SK-N-SH treated with all-trans-retinoic acid at 6 μM for 48 hours (cell line): Measurements from ENCODE around the gene C10orf120.

Experiments
- ATAC-seq: fragments of 200-7000 bp; cut with Tn5 transposase; 3 replicates; pipeline ENCODE4 v1.9.1; 2020; ENCODE audit warnings: mild to moderate bottlenecking, moderate library complexity
- ARNTL ChIP-seq: fragments of 450-650 bp; formaldehyde crosslinking; IDR thresholded peaks from 2 replicates; pipeline ENCODE4 v1.5.0; 2020; ENCODE audit warnings: low read depth, mild to moderate bottlenecking, moderate library complexity, borderline replicate concordance
- BACH2 ChIP-seq: fragments of 250-450 bp; sonication (Bioruptor Pico); IDR thresholded peaks from 2 replicates; pipeline ENCODE4 v1.9.0; 2021; ENCODE audit warnings: mild to moderate bottlenecking, borderline replicate concordance
- CSDC2 ChIP-seq: fragments of 250-450 bp; sonication (Bioruptor Pico); IDR thresholded peaks from 2 replicates; pipeline ENCODE4 v1.5.0; 2020; ENCODE audit warnings: mild to moderate bottlenecking, moderate library complexity
- ESRRG ChIP-seq: fragments of 250-450 bp; sonication (Bioruptor Pico); IDR thresholded peaks from 2 replicates; pipeline ENCODE4 v1.6.1; 2021; ENCODE audit warnings: mild to moderate bottlenecking
- GLIS3 ChIP-seq: fragments of 250-450 bp; sonication (Bioruptor Pico); IDR thresholded peaks from 2 replicates; pipeline ENCODE4 v1.5.0; 2020; ENCODE audit warnings: mild to moderate bottlenecking, moderate library complexity
- ISL1 ChIP-seq: fragments of 250-450 bp; sonication (Bioruptor Pico); IDR thresholded peaks from 2 replicates; pipeline ENCODE4 v2.1.2; 2022; ENCODE audit warnings: mild to moderate bottlenecking, moderate library complexity
- OSR1 ChIP-seq: fragments of 250-450 bp; sonication (Bioruptor Pico); IDR thresholded peaks from 2 replicates; pipeline ENCODE4 v1.8.0; 2022; ENCODE audit warnings: moderate library complexity, mild to moderate bottlenecking, inconsistent platforms
- PPARA ChIP-seq: fragments of 250-450 bp; sonication (Bioruptor Pico); IDR thresholded peaks from 2 replicates; pipeline ENCODE4 v1.5.0; 2020; ENCODE audit warnings: mild to moderate bottlenecking, borderline replicate concordance
- RARB ChIP-seq: fragments of 250-450 bp; sonication (Bioruptor Pico); IDR thresholded peaks from 2 replicates; pipeline ENCODE4 v1.8.0; 2021; ENCODE audit warnings: mild to moderate bottlenecking, moderate library complexity
- SNAI2 ChIP-seq: fragments of 250-450 bp; sonication (Bioruptor Pico); IDR thresholded peaks from 2 replicates; pipeline ENCODE4 v1.5.0; 2020; ENCODE audit warnings: mild to moderate bottlenecking, moderate library complexity
- TOX ChIP-seq: fragments of 250-450 bp; sonication (Bioruptor Pico); IDR thresholded peaks from 2 replicates; pipeline ENCODE4 v1.8.0; 2021; ENCODE audit warnings: mild to moderate bottlenecking, moderate library complexity, borderline replicate concordance
- ZC3H10 ChIP-seq: fragments of 250-450 bp; sonication (Bioruptor Pico); IDR thresholded peaks from 2 replicates; pipeline ENCODE4 v1.5.1; 2021; ENCODE audit warnings: mild to moderate bottlenecking, moderate library complexity
- ZFP3 ChIP-seq: fragments of 250-450 bp; sonication (Bioruptor Pico); IDR thresholded peaks from 2 replicates; pipeline ENCODE4 v1.5.0; 2020; ENCODE audit warnings: mild to moderate bottlenecking, moderate library complexity
- ZFP30 ChIP-seq: fragments of 450-650 bp; formaldehyde crosslinking; IDR thresholded peaks from 2 replicates; pipeline ENCODE4 v1.5.0; 2022; ENCODE audit warnings: mild to moderate bottlenecking, moderate library complexity
- ZNF565 ChIP-seq: fragments of 450-650 bp; formaldehyde crosslinking; conservative IDR thresholded peaks from 2 replicates; pipeline ENCODE4 v1.5.0; 2020; ENCODE audit warnings: low read depth, mild to moderate bottlenecking, moderate library complexity
- ZNF70 ChIP-seq: fragments of 450-650 bp; formaldehyde crosslinking; IDR thresholded peaks from 2 replicates; pipeline ENCODE4 v1.5.0; 2020; ENCODE audit warnings: mild to moderate bottlenecking, moderate library complexity
- ZNF8 ChIP-seq: fragments of 450-650 bp; formaldehyde crosslinking; IDR thresholded peaks from 2 replicates; pipeline ENCODE4 v1.5.0; 2020; ENCODE audit warnings: mild to moderate bottlenecking, moderate library complexity
- TF ChIP-seq, protein P1 (sequence below): fragments of 250-450 bp; sonication (Bioruptor Pico); IDR thresholded peaks from 2 replicates; pipeline ENCODE4 v1.5.1; 2020; ENCODE audit warnings: low read depth, mild to moderate bottlenecking, moderate library complexity
- TF ChIP-seq, protein P2 (sequence below): fragments of 250-450 bp; sonication (Bioruptor Pico); IDR thresholded peaks from 2 replicates; pipeline ENCODE4 v1.8.0; 2020; ENCODE audit warnings: mild to moderate bottlenecking, moderate library complexity, borderline replicate concordance
- TF ChIP-seq, protein P3 (sequence below): fragments of 250-450 bp; sonication (Bioruptor Pico); IDR thresholded peaks from 2 replicates; pipeline ENCODE4 v1.5.0; 2020; ENCODE audit warnings: mild to moderate bottlenecking, moderate library complexity
- TF ChIP-seq, protein P4 (sequence below): fragments of 250-450 bp; sonication (Bioruptor Pico); IDR thresholded peaks from 2 replicates; pipeline ENCODE4 v1.5.1; 2021; ENCODE audit warnings: mild to moderate bottlenecking, moderate library complexity

C10orf120 gene

DNA sequence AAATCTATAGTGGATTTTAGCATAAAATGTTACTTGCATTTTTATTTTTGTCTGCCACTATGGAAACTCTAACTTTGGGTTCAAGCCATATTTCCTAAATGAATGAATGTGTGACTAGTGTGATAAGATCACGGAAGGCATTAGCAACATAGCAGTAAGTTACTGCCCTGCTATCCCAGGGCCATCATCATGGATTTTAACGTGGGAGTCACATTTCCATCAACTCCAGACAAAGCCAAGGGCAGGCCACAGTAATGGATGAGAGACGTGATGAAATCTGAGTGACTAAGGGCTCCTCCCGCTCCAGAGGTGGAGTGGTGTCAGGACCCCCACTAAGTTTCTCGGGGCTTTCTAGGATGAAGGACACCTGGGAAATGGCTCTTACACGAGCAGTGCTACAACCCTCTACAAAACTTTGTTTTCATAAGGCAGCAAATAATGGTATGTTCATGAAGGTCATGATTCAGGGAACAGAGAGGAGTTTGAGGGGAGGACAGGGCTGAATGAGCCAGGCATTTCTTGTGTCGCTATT lies 34.3 kb downstream of the C10orf120 start:
- no peak for TF ChIP-seq ESRRG (CRISPR knock-in tag)
- TF ChIP-seq PPARA (CRISPR knock-in tag): no peak
- TF ChIP-seq ZFP30 (CRISPR knock-in tag): no peak
- TF ChIP-seq OSR1 (CRISPR knock-in tag): no peak
- TF ChIP-seq, protein P1, sequence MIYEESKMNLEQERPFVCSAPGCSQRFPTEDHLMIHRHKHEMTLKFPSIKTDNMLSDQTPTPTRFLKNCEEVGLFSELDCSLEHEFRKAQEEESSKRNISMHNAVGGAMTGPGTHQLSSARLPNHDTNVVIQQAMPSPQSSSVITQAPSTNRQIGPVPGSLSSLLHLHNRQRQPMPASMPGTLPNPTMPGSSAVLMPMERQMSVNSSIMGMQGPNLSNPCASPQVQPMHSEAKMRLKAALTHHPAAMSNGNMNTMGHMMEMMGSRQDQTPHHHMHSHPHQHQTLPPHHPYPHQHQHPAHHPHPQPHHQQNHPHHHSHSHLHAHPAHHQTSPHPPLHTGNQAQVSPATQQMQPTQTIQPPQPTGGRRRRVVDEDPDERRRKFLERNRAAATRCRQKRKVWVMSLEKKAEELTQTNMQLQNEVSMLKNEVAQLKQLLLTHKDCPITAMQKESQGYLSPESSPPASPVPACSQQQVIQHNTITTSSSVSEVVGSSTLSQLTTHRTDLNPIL (CRISPR knock-in tag): no peak
- TF ChIP-seq SNAI2 (CRISPR knock-in tag): no peak
- ATAC-seq: no peak

DNA sequence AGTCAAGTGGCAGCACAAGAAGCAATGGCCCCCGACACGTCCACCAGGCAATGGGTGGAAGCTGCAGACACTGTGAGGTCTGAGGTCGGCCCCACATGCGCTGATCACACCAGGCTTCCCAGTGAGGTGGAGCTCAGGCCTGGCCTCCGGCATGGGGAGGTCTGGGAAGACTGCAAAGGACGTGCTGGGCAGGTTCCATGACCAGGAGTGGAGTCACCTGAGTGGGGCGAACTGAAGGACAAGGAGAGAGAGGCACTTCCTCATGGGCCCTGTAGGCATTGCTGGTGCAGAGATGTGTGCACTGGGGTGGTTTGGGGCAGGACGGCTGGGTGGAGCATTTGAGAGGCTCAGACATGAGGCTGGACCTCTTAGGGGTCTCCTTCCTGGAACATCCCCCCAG lies 35.1 kb downstream of the C10orf120 start:
- TF ChIP-seq, protein P1 (CRISPR knock-in tag): no peak
- TF ChIP-seq, protein P2, sequence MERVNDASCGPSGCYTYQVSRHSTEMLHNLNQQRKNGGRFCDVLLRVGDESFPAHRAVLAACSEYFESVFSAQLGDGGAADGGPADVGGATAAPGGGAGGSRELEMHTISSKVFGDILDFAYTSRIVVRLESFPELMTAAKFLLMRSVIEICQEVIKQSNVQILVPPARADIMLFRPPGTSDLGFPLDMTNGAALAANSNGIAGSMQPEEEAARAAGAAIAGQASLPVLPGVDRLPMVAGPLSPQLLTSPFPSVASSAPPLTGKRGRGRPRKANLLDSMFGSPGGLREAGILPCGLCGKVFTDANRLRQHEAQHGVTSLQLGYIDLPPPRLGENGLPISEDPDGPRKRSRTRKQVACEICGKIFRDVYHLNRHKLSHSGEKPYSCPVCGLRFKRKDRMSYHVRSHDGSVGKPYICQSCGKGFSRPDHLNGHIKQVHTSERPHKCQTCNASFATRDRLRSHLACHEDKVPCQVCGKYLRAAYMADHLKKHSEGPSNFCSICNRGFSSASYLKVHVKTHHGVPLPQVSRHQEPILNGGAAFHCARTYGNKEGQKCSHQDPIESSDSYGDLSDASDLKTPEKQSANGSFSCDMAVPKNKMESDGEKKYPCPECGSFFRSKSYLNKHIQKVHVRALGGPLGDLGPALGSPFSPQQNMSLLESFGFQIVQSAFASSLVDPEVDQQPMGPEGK (CRISPR knock-in tag): no peak
- TF ChIP-seq, protein P3, sequence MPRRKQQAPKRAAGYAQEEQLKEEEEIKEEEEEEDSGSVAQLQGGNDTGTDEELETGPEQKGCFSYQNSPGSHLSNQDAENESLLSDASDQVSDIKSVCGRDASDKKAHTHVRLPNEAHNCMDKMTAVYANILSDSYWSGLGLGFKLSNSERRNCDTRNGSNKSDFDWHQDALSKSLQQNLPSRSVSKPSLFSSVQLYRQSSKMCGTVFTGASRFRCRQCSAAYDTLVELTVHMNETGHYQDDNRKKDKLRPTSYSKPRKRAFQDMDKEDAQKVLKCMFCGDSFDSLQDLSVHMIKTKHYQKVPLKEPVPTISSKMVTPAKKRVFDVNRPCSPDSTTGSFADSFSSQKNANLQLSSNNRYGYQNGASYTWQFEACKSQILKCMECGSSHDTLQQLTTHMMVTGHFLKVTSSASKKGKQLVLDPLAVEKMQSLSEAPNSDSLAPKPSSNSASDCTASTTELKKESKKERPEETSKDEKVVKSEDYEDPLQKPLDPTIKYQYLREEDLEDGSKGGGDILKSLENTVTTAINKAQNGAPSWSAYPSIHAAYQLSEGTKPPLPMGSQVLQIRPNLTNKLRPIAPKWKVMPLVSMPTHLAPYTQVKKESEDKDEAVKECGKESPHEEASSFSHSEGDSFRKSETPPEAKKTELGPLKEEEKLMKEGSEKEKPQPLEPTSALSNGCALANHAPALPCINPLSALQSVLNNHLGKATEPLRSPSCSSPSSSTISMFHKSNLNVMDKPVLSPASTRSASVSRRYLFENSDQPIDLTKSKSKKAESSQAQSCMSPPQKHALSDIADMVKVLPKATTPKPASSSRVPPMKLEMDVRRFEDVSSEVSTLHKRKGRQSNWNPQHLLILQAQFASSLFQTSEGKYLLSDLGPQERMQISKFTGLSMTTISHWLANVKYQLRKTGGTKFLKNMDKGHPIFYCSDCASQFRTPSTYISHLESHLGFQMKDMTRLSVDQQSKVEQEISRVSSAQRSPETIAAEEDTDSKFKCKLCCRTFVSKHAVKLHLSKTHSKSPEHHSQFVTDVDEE (CRISPR knock-in tag): no peak
- TF ChIP-seq ZNF70 (CRISPR knock-in tag): no peak
- no peak for TF ChIP-seq ARNTL (CRISPR knock-in tag)
- TF ChIP-seq CSDC2 (CRISPR knock-in tag): no peak
- TF ChIP-seq GLIS3 (CRISPR knock-in tag): no peak
- no peak for TF ChIP-seq ZFP3 (CRISPR knock-in tag)
- no peak for TF ChIP-seq SNAI2 (CRISPR knock-in tag)
- TF ChIP-seq ESRRG (CRISPR knock-in tag): no peak
- TF ChIP-seq BACH2 (CRISPR knock-in tag): no peak
- TF ChIP-seq PPARA (CRISPR knock-in tag): no peak
- TF ChIP-seq, protein P4, sequence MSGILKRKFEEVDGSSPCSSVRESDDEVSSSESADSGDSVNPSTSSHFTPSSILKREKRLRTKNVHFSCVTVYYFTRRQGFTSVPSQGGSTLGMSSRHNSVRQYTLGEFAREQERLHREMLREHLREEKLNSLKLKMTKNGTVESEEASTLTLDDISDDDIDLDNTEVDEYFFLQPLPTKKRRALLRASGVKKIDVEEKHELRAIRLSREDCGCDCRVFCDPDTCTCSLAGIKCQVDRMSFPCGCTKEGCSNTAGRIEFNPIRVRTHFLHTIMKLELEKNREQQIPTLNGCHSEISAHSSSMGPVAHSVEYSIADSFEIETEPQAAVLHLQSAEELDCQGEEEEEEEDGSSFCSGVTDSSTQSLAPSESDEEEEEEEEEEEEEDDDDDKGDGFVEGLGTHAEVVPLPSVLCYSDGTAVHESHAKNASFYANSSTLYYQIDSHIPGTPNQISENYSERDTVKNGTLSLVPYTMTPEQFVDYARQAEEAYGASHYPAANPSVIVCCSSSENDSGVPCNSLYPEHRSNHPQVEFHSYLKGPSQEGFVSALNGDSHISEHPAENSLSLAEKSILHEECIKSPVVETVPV (CRISPR knock-in tag): no peak
- TF ChIP-seq ZC3H10: no peak
- no peak for TF ChIP-seq RARB (CRISPR knock-in tag)
- TF ChIP-seq TOX (CRISPR knock-in tag): no peak
- TF ChIP-seq ISL1 (CRISPR knock-in tag): no peak
- no peak for TF ChIP-seq ZFP30 (CRISPR knock-in tag)
- no peak for ATAC-seq

DNA sequence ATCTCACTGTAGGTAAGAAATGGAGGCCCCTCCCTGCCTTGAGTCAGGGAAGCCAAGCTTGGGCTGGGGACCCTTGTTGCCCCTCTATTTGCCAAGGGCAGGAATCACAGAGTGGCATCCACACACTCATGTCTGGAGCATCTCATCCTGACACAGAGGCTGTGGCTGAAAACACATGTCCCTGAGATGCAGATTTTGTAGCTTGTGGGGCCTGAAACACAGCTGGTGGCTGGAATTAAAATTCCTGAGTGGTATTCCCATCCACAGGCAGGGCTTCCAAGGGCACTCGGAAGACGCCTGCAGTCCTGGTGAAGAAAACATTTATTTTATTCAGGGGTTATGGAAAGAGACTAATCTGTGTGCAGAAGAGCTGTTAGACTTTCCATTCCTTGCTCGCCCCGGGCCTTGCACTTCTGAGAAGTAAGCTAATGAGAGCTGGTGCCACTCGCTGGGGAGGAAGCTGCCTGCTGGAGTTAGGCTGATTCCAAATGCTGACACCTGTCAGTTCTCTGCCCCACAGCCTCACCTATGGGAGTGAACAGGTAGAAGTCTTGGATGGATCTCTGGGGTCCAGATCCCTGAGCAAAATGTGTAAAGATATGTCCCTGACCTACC lies 36.0 kb downstream of the C10orf120 start:
- no peak for ATAC-seq
- TF ChIP-seq ZNF8 (CRISPR knock-in tag): no peak
- no peak for TF ChIP-seq PPARA (CRISPR knock-in tag)
- no peak for TF ChIP-seq RARB (CRISPR knock-in tag)
- TF ChIP-seq ZC3H10: no peak
- TF ChIP-seq, protein P2 (CRISPR knock-in tag): no peak
- no peak for TF ChIP-seq ARNTL (CRISPR knock-in tag)
- no peak for TF ChIP-seq ZFP3 (CRISPR knock-in tag)
- no peak for TF ChIP-seq ISL1 (CRISPR knock-in tag)
- TF ChIP-seq ESRRG (CRISPR knock-in tag): no peak
- TF ChIP-seq TOX (CRISPR knock-in tag): no peak
- no peak for TF ChIP-seq ZNF565 (CRISPR knock-in tag)
- TF ChIP-seq, protein P4 (CRISPR knock-in tag): no peak
